Measurements from ENCODE around the gene PSENEN.

Gene PSENEN

DNA sequence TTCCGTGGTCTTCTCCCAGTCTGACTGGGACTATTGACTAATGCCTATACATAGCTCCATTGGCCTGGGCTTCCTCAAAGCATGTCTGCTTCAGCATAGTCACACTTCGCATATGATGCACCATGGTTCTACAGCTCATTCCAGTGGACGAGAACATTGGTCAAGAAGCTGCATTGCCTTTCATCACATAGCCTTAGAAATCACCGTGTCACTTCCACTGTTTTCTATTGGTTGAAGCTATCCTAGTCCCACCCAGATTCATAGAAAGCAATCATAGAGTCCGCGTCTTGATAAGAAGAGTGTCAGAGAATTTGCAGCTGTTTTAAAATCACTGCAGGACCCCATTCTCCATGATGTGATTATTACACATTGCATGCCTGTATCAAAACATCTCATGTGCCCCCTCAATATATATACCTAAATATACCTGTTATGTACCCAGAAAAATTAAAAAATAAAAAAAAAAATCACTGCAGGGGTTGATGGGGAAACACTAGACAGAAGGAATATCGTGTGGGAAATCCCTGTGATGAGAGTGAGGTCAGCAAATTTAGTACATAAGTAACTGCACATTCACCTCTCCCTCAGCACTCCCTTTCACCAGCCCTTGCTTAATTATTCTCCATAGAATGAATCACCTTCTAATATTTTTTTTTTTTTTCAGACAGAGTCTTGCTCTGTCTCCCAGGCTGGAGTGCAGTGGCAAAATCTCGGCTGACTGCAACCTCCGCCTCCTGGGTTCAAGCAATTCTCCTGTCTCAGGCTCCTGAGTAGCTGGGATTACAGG, 27.8 kb downstream of the PSENEN start:
- no peak for DNase-seq (ENCODE audit: low read depth, low spot score)

GRCh38 chr19:35774274-35775045, 29.0 kb downstream of the PSENEN start:
- DNase-seq (ENCODE audit: low read depth, low spot score) = no peak

DNA sequence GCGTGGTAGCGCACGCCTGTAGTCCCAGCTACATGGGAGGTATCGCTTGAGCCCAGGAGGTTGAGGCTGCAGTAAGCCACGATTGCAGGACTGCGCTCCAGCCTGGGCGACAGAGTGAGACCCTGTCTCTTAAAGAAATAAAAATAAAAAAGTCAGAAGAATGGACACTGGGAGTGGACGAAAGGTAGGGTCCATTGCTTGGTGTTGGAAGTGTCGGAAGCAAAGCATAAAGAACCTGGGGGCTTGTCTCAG, 29.5 kb downstream of the PSENEN start:
- no peak for DNase-seq (ENCODE audit: low read depth, low spot score)

DNA sequence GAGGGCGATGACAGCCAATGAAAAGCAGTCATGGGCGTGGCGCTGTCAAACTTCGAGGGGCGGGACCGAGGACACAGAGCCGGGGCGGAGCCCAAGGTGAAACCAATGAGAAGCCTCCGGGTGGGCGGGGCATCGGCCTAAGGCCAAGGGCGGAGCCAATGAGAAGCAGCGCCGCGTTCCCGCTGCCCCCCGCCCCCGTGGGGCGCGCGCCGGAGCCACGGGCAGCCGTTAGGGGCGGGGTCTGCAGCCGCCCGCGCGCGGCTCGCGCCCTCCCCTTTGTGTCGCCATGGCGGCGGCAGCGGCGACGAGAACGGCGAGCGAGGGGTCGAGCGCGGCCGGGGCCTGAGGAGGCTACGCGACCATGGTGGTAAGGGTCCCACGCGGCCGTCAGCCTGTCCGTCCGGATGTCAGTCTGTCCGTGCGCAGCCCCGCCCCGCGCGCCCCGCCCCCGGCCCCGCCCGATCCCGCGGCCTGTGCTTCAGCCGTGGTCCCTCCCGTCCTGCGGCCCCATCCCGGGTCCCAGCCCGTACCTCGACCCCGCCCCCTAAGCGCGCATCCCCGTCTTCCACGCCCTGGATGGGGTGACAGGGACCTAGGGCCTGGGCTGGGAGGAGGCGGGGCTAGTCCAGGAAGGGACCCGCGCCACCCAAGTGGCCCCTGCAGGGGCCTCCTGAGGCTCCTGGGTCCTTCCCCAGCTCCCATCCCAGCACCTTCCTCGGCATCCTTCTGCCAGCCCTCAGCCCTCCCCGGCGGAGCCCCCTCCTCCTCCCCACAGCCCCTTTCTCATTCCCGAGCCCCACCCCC, 30.0 kb downstream of the PSENEN start, which contains the start of gene ARHGAP33:
Gene ARHGAP33, plus strand, starts transcription at position 267 of the 804 bp plus-strand sequence. Its CDS starts 95 bp downstream, at position 362.
- DNase-seq (ENCODE audit: low read depth, low spot score) = peak; percentile 99

GRCh38 chr19:35776102-35776788, 30.8 kb downstream of the PSENEN start:
- no peak for DNase-seq (ENCODE audit: low read depth, low spot score)

DNA sequence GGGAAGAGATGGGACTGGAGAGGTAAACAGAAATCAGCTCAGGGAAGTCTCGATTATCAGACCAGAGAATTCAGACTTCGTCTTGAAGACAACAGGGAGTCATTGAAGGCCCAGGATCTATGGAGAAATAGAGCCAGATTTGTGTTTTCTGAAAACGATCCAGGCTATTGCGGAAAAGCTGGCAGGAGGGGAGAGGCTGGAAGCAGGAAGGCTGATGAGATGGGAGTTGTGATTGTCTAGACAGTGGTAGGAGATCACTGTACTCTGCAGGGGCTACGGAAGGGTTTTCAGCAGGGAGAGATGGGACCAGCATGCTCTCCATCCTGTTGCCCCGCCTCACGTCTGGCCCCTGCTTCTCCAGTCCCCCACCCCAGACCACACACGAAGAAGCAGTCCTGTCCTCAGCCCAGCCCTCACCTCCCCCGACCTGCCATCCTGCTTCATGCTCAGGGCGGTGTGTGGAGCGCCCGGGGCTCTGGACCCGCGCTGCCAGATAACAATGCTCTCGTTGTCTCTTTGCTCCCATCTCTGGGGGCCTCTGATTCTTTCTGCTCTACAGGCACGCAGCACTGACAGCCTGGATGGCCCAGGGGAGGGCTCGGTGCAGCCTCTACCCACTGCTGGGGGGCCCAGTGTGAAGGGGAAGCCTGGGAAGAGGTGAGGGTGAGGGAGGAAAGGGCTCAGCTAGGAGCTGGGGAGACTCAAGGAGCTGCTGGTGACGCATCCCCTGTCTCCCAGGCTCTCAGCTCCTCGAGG, 31.8 kb downstream of the PSENEN start:
- no peak for DNase-seq (ENCODE audit: low read depth, low spot score)

DNA sequence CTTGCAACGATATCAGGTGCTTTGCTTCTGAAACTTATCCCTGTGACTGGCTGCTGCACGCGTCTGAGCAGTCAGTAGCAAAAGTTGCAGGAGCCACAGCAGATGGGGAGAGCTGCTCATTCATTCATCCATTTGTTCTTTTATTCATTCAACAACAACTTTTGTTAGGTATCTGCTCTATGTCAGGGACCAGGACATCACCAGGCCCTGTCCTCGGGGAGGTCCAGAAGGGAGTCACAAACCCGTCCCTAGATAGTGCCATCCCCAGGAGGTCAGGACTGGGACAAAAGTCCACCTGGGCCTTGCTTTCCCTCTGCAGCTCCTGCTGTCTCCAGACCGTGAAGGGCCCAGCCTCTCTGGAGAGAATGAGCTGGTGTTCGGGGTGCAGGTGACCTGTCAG, 32.5 kb downstream of the PSENEN start:
- DNase-seq (ENCODE audit: low read depth, low spot score) = no peak

DNA sequence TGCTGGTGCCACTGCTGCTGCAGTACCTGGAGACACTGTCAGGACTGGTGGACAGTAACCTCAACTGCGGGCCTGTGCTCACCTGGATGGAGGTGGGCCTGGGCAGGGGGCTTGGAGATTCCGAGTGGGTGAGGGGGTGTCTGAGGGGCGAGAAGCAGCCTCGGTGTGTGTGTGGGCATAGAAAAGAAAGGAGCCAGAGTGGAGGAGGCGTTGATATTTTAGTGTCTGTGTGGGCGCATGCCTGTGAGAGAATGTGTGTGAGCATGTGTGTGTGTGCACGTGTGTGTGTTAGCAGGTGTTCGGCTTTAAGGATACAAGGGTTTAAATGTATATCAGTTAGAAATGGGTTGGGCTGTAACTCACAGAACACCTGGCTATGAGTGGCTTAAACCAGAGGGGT, 33.6 kb downstream of the PSENEN start:
- DNase-seq (ENCODE audit: low read depth, low spot score) = no peak

- DNase-seq (ENCODE audit: low read depth, low spot score) = no peak
These were observed 34.6 kb downstream of the PSENEN start for GRCh38 chr19:35780058-35780457.

GRCh38 chr19:35780717-35781116, 35.3 kb downstream of the PSENEN start:
- no peak for DNase-seq (ENCODE audit: low read depth, low spot score)

DNA sequence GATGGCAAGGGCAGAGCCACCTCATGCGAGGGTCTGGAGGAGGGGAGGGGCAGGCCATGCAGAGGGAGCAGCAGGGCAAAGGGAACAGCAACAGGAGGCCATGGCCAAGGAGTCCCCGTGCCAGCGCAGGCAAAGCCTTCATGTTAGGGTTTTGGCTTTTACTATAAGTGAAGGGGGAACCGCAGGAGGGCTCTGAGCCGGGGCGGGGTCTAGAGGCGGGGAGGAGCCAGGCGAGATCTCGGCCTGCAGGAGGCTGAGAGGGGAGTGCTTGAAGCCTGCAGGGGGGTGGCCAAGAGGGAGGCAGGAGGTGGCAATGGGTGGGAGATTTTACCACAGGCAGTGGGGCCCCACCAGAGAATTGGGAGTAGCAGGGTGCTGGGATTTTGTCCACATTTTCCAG, 36.2 kb downstream of the PSENEN start:
- no peak for DNase-seq (ENCODE audit: low read depth, low spot score)

GRCh38 chr19:35782589-35782988, 37.1 kb downstream of the PSENEN start:
- DNase-seq (ENCODE audit: low read depth, low spot score) = no peak

GRCh38 chr19:35783469-35784434, 38.3 kb downstream of the PSENEN start:
- DNase-seq (ENCODE audit: low read depth, low spot score) = no peak

GRCh38 chr19:35784503-35785338, 39.3 kb downstream of the PSENEN start:
- no peak for DNase-seq (ENCODE audit: low read depth, low spot score)

- no peak for DNase-seq (ENCODE audit: low read depth, low spot score)
These were observed 39.8 kb downstream of the PSENEN start for GRCh38 chr19:35785339-35785627.

GRCh38 chr19:35786299-35787160, 41.1 kb downstream of the PSENEN start:
- no peak for DNase-seq (ENCODE audit: low read depth, low spot score)

DNA sequence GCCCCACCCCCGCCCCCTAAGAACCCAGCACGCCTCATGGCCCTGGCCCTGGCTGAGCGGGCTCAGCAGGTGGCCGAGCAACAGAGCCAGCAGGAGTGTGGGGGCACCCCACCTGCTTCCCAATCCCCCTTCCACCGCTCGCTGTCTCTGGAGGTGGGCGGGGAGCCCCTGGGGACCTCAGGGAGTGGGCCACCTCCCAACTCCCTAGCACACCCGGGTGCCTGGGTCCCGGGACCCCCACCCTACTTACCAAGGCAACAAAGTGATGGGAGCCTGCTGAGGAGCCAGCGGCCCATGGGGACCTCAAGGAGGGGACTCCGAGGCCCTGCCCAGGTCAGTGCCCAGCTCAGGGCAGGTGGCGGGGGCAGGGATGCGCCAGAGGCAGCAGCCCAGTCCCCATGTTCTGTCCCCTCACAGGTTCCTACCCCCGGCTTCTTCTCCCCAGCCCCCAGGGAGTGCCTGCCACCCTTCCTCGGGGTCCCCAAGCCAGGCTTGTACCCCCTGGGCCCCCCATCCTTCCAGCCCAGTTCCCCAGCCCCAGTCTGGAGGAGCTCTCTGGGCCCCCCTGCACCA, 41.9 kb downstream of the PSENEN start:
- no peak for DNase-seq (ENCODE audit: low read depth, low spot score)

Measured in astrocyte of the hippocampus (primary cell).